A549 (cell line): Measurements from ENCODE around the gene NIM1K. TPM values are rescaled to one million over a fixed set of nuclear protein-coding genes. Genes with fewer than 3 reads are reported as not detected.
A peak's percentile ranks its signal among the peaks of the same experiment; 100 is the strongest.
"Not testable (repeated sequence)": the region's sequence is repeated elsewhere in the genome, so short reads cannot be mapped to it uniquely, and the experiment has no call there.

Experiments
- ATAC-seq, 2 experiments: fragments of 200-7000 bp in 1 of 2; fragments of >200 bp in 1 of 2; cut with Nextera tagmentation in 1 of 2; cut with Tn5 transposase in 1 of 2; 3 replicates each; pipeline versions ENCODE4 v1.8.0 to v1.9.1; 2018 to 2020; ENCODE audit warnings: mild to moderate bottlenecking in 1 of 2, moderate library complexity in 1 of 2
- CTCF ChIA-PET: fragments of 300-600 bp; sonication (Branson Sonifier 250); formaldehyde crosslinking; extraction: SDS; loops from one replicate; lab custom pipeline; 2021; ENCODE audit warnings: antibody characterized with exemption, inconsistent platforms; lab: Yijun Ruan, JAX
- POLR2A ChIA-PET: fragments of 350-600 bp; formaldehyde crosslinking; extraction: SDS; loops from one replicate; lab custom pipeline; 2021; ENCODE audit warnings: antibody characterized with exemption, inconsistent platforms; lab: Yijun Ruan, JAX
- DNase-seq, 2 experiments: peaks; one replicate each; pipeline versions ENCODE4 v3.0.0 to v3.0.0-alpha.2; 2011 to 2016; ENCODE audit warnings: low read depth in 1 of 2, low spot score in 1 of 2
- FAIRE-seq: peaks from 2 replicates; lab custom pipeline; 2011; peaks lifted over from hg19 to GRCh38; lab: Jason Lieb, UNC
- H3K27ac ChIP-seq, 2 experiments: fragments of >200 bp; sonication (Bioruptor Twin); formaldehyde crosslinking; 3 replicates each; pipeline ENCODE4 v1.5.1; 2016 to 2017
- H3K4me1 ChIP-seq: fragments of >200 bp; sonication (Bioruptor Twin); formaldehyde crosslinking; 3 replicates; pipeline ENCODE4 v1.6.1; 2016
- H3K4me2 ChIP-seq: fragments of >200 bp; sonication (Bioruptor Twin); formaldehyde crosslinking; 3 replicates; pipeline ENCODE4 v1.6.1; 2016
- H3K4me3 ChIP-seq: fragments of >200 bp; sonication (Bioruptor Twin); formaldehyde crosslinking; 3 replicates; pipeline ENCODE4 v1.5.1; 2016
- H3K9me3 ChIP-seq: fragments of >200 bp; sonication (Bioruptor Twin); formaldehyde crosslinking; 3 replicates; pipeline ENCODE4 v1.6.1; 2016
- ATOH8 ChIP-seq: fragments of 250-450 bp; sonication (Bioruptor Pico); IDR thresholded peaks from 2 replicates; pipeline ENCODE4 v1.5.0; 2020; ENCODE audit warnings: low read depth, mild to moderate bottlenecking, moderate library complexity
- CEBPB ChIP-seq, 2 experiments: fragments of >200 bp in 1 of 2; sonication (Bioruptor Twin) in 1 of 2; formaldehyde crosslinking in 1 of 2; IDR thresholded peaks; 2 replicates each; pipeline ENCODE4 v1.6.1; 2012 to 2016
- EHF ChIP-seq: fragments of 250-450 bp; sonication (Bioruptor Pico); IDR thresholded peaks from 2 replicates; pipeline ENCODE4 v1.5.0; 2020; ENCODE audit warnings: mild to moderate bottlenecking
- FOSL2 ChIP-seq, 2 experiments: fragments of 450-650 bp in 1 of 2; fragments of >200 bp in 1 of 2; sonication (Bioruptor Twin) in 1 of 2; formaldehyde crosslinking; IDR thresholded peaks; 2 replicates each; pipeline versions ENCODE4 v1.5.0 to v1.6.1; 2016 to 2020; ENCODE audit warnings: mild to moderate bottlenecking in 1 of 2, moderate library complexity in 1 of 2
- FOXS1 ChIP-seq: fragments of 250-450 bp; sonication (Bioruptor Pico); IDR thresholded peaks from 2 replicates; pipeline ENCODE4 v1.5.0; 2020; ENCODE audit warnings: mild to moderate bottlenecking, moderate library complexity
- GATA3 ChIP-seq: IDR thresholded peaks from 2 replicates; pipeline ENCODE4 v1.6.1; 2012; ENCODE audit warnings: borderline replicate concordance
- HDAC2 ChIP-seq: fragments of 200-600 bp; sonication (generic); IDR thresholded peaks from 2 replicates; pipeline ENCODE4 v1.6.1; 2016
- HOXB13 ChIP-seq: fragments of 250-450 bp; sonication (Bioruptor Pico); IDR thresholded peaks from 2 replicates; pipeline ENCODE4 v1.5.0; 2020; ENCODE audit warnings: low read depth, mild to moderate bottlenecking, moderate library complexity
- JUN ChIP-seq, 2 experiments: fragments of >200 bp; sonication (Bioruptor Twin); formaldehyde crosslinking; IDR thresholded peaks; 2 replicates in 1 of 2; 3 replicates in 1 of 2; pipeline ENCODE4 v1.6.1; 2016 to 2017
- KDM1A ChIP-seq: fragments of 200-600 bp; sonication (generic); IDR thresholded peaks from 2 replicates; pipeline ENCODE4 v1.6.1; 2016; ENCODE audit warnings: low read depth, mild to moderate bottlenecking
- NFE2L2 ChIP-seq: fragments of 150-350 bp; conservative IDR thresholded peaks from 2 replicates; pipeline ENCODE4 v1.6.1; 2014; ENCODE audit warnings: low read length
- NR3C1 ChIP-seq: fragments of >200 bp; sonication (Bioruptor Twin); formaldehyde crosslinking; IDR thresholded peaks from 3 replicates; pipeline ENCODE4 v1.6.1; 2017
- PHF8 ChIP-seq: fragments of 200-600 bp; sonication (generic); IDR thresholded peaks from 2 replicates; pipeline ENCODE4 v1.6.1; 2016; ENCODE audit warnings: low read depth, mild to moderate bottlenecking, antibody characterized with exemption, moderate library complexity, borderline replicate concordance
- RAD21 ChIP-seq, 2 experiments: fragments of >200 bp in 1 of 2; sonication (Bioruptor Twin) in 1 of 2; formaldehyde crosslinking in 1 of 2; IDR thresholded peaks in 1 of 2; conservative IDR thresholded peaks in 1 of 2; 2 replicates in 1 of 2; 3 replicates in 1 of 2; pipeline ENCODE4 v1.6.1; 2012 to 2018; ENCODE audit warnings: inconsistent platforms in 1 of 2
- RCOR1 ChIP-seq: fragments of 150-350 bp; IDR thresholded peaks from 2 replicates; pipeline ENCODE4 v1.6.1; 2014; ENCODE audit warnings: antibody characterized with exemption, low read length, low read depth
- RNF2 ChIP-seq: fragments of 200-600 bp; sonication (generic); IDR thresholded peaks from 2 replicates; pipeline ENCODE4 v1.6.1; 2016; ENCODE audit warnings: low read depth, mild to moderate bottlenecking, antibody characterized with exemption, moderate library complexity, borderline replicate concordance
- TFCP2L1 ChIP-seq: fragments of 250-450 bp; sonication (Bioruptor Pico); IDR thresholded peaks from 2 replicates; pipeline ENCODE4 v1.5.0; 2021; ENCODE audit warnings: mild to moderate bottlenecking
- ZNF302 ChIP-seq: fragments of 250-450 bp; sonication (Bioruptor Pico); IDR thresholded peaks from 2 replicates; pipeline ENCODE4 v1.9.0; 2021; ENCODE audit warnings: inconsistent platforms, mild to moderate bottlenecking, moderate library complexity
- WGBS: methylation state at CpG from one replicate; pipeline ENCODE4 v1.1.6; 2017; ENCODE audit errors: missing lambda C conversion rate; 5-methylcytosine and 5-hydroxymethylcytosine counted together
- polyA plus RNA-seq, 4 experiments: library from polyadenylated mRNA; depleted of rRNA in 3 of 4; stranded (reverse); fragments of >200 nt; fragmentation: RNase III in 1 of 4; extraction: RNeasy Plus Mini Kit Qiagen cat#74134 plus additional on column Dnase treatment in 1 of 4; gene quantifications; 2 replicates in 3 of 4; 3 replicates in 1 of 4; pipeline ENCODE4 v1.2.3, GENCODE V29; 2011 to 2017
- TF ChIP-seq, protein P1 (sequence below): fragments of 450-650 bp; IDR thresholded peaks from 2 replicates; pipeline ENCODE4 v1.6.1; 2014; ENCODE audit warnings: antibody characterized with exemption

NIM1K gene
- polyA plus RNA-seq, 2 of the 4 experiments (the other 2 are of a cell fraction): 0.06 to 0.23 TPM

- H3K4me3 ChIP-seq: no peak overlapping the region
- WGBS: 22% methylated on average over 2 of the region's 2 CpGs
- ChIA-PET CTCF (interaction anchor here (0.7 to 1.0 kb wide), 3 partner anchors 20 to 228 kb away, joined by 3 to 4 read pairs (median 3); partner anchors contain the start of gene TMEM267), POLR2A (no interaction called here)
- no peak for DNase-seq
- TF ChIP-seq HDAC2 (no peak), RNF2 (no peak), TFCP2L1 (CRISPR knock-in tag) (no peak), HOXB13 (CRISPR knock-in tag) (no peak), FOSL2 (IDR thresholded peaks at IDR 0.05) (no peak), FOSL2 (CRISPR knock-in tag; IDR thresholded peaks at IDR 0.05) (no peak), CEBPB (IDR thresholded peaks at IDR 0.05) (no peak), FOXS1 (CRISPR knock-in tag) (no peak), NFE2L2 (no peak), NR3C1 (no peak), RCOR1 (no peak), ATOH8 (no peak), EHF (CRISPR knock-in tag) (no peak)
- TF ChIP-seq, protein P1, sequence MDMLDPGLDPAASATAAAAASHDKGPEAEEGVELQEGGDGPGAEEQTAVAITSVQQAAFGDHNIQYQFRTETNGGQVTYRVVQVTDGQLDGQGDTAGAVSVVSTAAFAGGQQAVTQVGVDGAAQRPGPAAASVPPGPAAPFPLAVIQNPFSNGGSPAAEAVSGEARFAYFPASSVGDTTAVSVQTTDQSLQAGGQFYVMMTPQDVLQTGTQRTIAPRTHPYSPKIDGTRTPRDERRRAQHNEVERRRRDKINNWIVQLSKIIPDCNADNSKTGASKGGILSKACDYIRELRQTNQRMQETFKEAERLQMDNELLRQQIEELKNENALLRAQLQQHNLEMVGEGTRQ: no peak
- H3K4me1 ChIP-seq: 0 out of 3 replicates have a peak, but pooled peaks cover 3% of the 10 kb centered on the region
- ATAC-seq: peak; percentile 61 to 71; a peak in 5 of 6 replicates
- no peak for FAIRE-seq
- 0 out of 3 replicates have a peak overlapping the region, but pooled peaks have one; percentile 17 for H3K4me2 ChIP-seq
- no peaks in the 10 kb centered on the region for H3K9me3 ChIP-seq
- no peak overlapping the region for H3K27ac ChIP-seq
Measured at GRCh38 chr5:43256261-43256966, 64.4 kb downstream of the NIM1K start.

DNA sequence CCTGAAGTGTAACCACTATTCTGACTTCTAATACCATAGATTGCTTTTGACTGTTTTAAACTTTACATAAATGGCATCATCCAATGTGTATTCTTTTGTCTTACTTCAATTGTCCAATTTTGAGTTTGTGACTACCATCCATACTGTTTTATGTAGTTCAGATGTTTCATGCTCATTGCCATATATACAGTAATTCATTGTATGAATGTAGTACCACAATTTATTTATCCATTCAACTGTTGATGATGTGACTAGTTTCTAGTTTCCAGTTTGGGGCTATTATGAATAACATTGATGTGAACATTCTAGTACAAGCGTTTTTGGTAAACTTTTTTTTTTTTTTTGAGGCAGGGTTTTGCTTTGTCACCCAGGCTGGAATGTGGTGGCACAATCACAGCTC lies 66.1 kb downstream of the NIM1K start:
- CTCF ChIA-PET: no interaction called here
- 0 out of 3 replicates have a peak, but pooled peaks cover 3% of the 10 kb centered on the region for H3K4me1 ChIP-seq
- no peak for FAIRE-seq
- no peak for TF ChIP-seq TFCP2L1 (CRISPR knock-in tag)
- no peak for TF ChIP-seq GATA3
- no peak for TF ChIP-seq JUN (IDR thresholded peaks at IDR 0.05)
- no peak for TF ChIP-seq RAD21 (conservative IDR thresholded peaks at IDR 0.05 in 1 of 2, IDR thresholded peaks at IDR 0.05 in 1 of 2)
- TF ChIP-seq KDM1A: no peak
- no peak for TF ChIP-seq PHF8
- no peak for TF ChIP-seq ZNF302 (CRISPR knock-in tag)
- WGBS: 26% methylated on average over 1 of the region's 1 CpG
- H3K4me2 ChIP-seq: no peak overlapping the region
- no peak for DNase-seq
- POLR2A ChIA-PET: no interaction called here
- no peak overlapping the region for H3K27ac ChIP-seq
- H3K4me3 ChIP-seq: no peak overlapping the region
- no peak for ATAC-seq
- no peaks in the 10 kb centered on the region for H3K9me3 ChIP-seq

GRCh38 chr5:43262269-43262668 lies 70.2 kb downstream of the NIM1K start:
- 97% methylated on average over 2 of the region's 2 CpGs for WGBS
- ATAC-seq, POLR2A ChIA-PET, H3K9me3 ChIP-seq, H3K4me2 ChIP-seq, H3K27ac ChIP-seq, H3K4me1 ChIP-seq, FAIRE-seq, DNase-seq, CTCF ChIA-PET, H3K4me3 ChIP-seq: not testable (repeated sequence)
